Activated T-cell treated with anti-CD3 and anti-CD28 coated beads, Interleukin-2, amount 50 U/mL, for 1 hour (primary cell): ENCODE data around the gene C1QC.

Experiments
- DNase-seq: peaks from one replicate; pipeline ENCODE4 v3.0.0-alpha.2; 2020

Gene C1QC

GRCh38 chr1:22619798-22620197 lies 23.6 kb upstream of the C1QC start:
- no peak for DNase-seq

GRCh38 chr1:22621761-22622160 lies 21.7 kb upstream of the C1QC start:
- DNase-seq: no peak

GRCh38 chr1:22625262-22625925 lies 18.0 kb upstream of the C1QC start:
- DNase-seq: no peak

GRCh38 chr1:22626237-22627157 lies 16.9 kb upstream of the C1QC start:
- no peak for DNase-seq

GRCh38 chr1:22627331-22627730 lies 16.1 kb upstream of the C1QC start:
- no peak for DNase-seq

- DNase-seq: no peak
These were observed 14.6 kb upstream of the C1QC start for GRCh38 chr1:22628698-22629444.

- no peak for DNase-seq
These were observed 13.5 kb upstream of the C1QC start for GRCh38 chr1:22629886-22630285.

- DNase-seq: no peak
These were observed 9.6 kb upstream of the C1QC start for GRCh38 chr1:22633697-22634463.

GRCh38 chr1:22635436-22635835 lies 8.0 kb upstream of the C1QC start:
- no peak for DNase-seq

GRCh38 chr1:22636353-22636752 lies 7.1 kb upstream of the C1QC start, which contains the start of gene C1QA:
Gene C1QA (plus strand): TSS chr1:22636628. CDS start chr1:22637617, 989 bp downstream.
- DNase-seq: no peak

GRCh38 chr1:22636927-22637326 lies 6.5 kb upstream of the C1QC start:
- no peak for DNase-seq

- no peak for DNase-seq
These were observed 5.5 kb upstream of the C1QC start for GRCh38 chr1:22637907-22638445.

GRCh38 chr1:22638476-22639234 lies 4.8 kb upstream of the C1QC start:
- DNase-seq: no peak

GRCh38 chr1:22639286-22639685 lies 4.1 kb upstream of the C1QC start:
- DNase-seq: no peak

GRCh38 chr1:22641247-22641646 lies 2.2 kb upstream of the C1QC start:
- no peak for DNase-seq

- DNase-seq: peak; percentile 73
These were observed 1.4 kb upstream of the C1QC start for GRCh38 chr1:22641906-22642636.

- DNase-seq: no peak
These were observed 495 bp downstream of the C1QC start for GRCh38 chr1:22643928-22644327.

- DNase-seq: no peak
These were observed 2.5 kb downstream of the C1QC start for GRCh38 chr1:22645931-22646330.

GRCh38 chr1:22646384-22646783 lies 3.0 kb downstream of the C1QC start:
- DNase-seq: no peak

- DNase-seq: no peak
These were observed 6.8 kb downstream of the C1QC start for GRCh38 chr1:22650089-22650693.
